K562 (cell line): ENCODE data around the gene ITGAE. TPM values are rescaled to one million over a fixed set of nuclear protein-coding genes. Genes with fewer than 3 reads are reported as not detected.

Source experiments
- ARID3A ChIP-seq: IDR thresholded peaks from 2 replicates; pipeline ENCODE4 v1.6.1; 2012; ENCODE audit warnings: low read depth, low read length, improper control_type of control experiment, borderline replicate concordance
- ATF3 ChIP-seq, 2 experiments: fragments of 450-650 bp in 1 of 2; sonication (generic) in 1 of 2; formaldehyde crosslinking in 1 of 2; IDR thresholded peaks in 1 of 2; conservative IDR thresholded peaks in 1 of 2; 2 replicates each; pipeline versions ENCODE4 v1.6.1 to v1.8.1; 2016 to 2023; ENCODE audit warnings: mild to moderate bottlenecking in 2 of 2, moderate library complexity in 2 of 2, inconsistent platforms in 1 of 2, missing genetic modification reagents in 1 of 2
- ATF7 ChIP-seq: fragments of 450-650 bp; IDR thresholded peaks from 2 replicates; pipeline ENCODE4 v1.7.1; 2014; ENCODE audit warnings: mild to moderate bottlenecking, moderate library complexity
- CREB5 ChIP-seq: fragments of 250-450 bp; sonication (Bioruptor Pico); IDR thresholded peaks from 2 replicates; pipeline ENCODE4 v1.5.0; 2020; ENCODE audit warnings: mild to moderate bottlenecking
- CTCF ChIP-seq, 3 experiments: IDR thresholded peaks in 2 of 3; conservative IDR thresholded peaks in 1 of 3; 2 replicates each; pipeline ENCODE4 v1.5.1; 2011 to 2012; ENCODE audit warnings: low read length in 3 of 3, mild to moderate bottlenecking in 3 of 3, control low read depth in 2 of 3, improper control_type of control experiment in 1 of 3, inconsistent platforms in 1 of 3, low read depth in 1 of 3, mixed read lengths in 1 of 3, moderate library complexity in 1 of 3; ENCODE audit not compliant: insufficient read depth in 2 of 3
- ETV5 ChIP-seq: sonication (generic); formaldehyde crosslinking; IDR thresholded peaks from 2 replicates; pipeline ENCODE4 v1.4.0; 2020; ENCODE audit warnings: low read depth, mild to moderate bottlenecking, missing genetic modification reagents
- GATAD2B ChIP-seq: fragments of 450-650 bp; IDR thresholded peaks from 2 replicates; pipeline ENCODE4 v1.6.1; 2017; ENCODE audit warnings: mild to moderate bottlenecking, borderline replicate concordance
- GMEB1 ChIP-seq: fragments of 250-450 bp; sonication (Bioruptor Pico); IDR thresholded peaks from 2 replicates; pipeline ENCODE4 v1.4.0; 2020; ENCODE audit warnings: mild to moderate bottlenecking
- GTF2E2 ChIP-seq: fragments of 200-800 bp; sonication (Bioruptor generic); IDR thresholded peaks from 2 replicates; pipeline ENCODE4 v1.6.1; 2016; ENCODE audit warnings: missing genetic modification characterization, missing compliant biosample characterization
- HCFC1 ChIP-seq: IDR thresholded peaks from 2 replicates; pipeline ENCODE4 v1.6.1; 2012; ENCODE audit warnings: low read depth, low read length, improper control_type of control experiment
- KAT8 ChIP-seq: fragments of 450-650 bp; IDR thresholded peaks from 2 replicates; pipeline ENCODE4 v1.6.1; 2016; ENCODE audit warnings: low read depth, mild to moderate bottlenecking
- KDM2B ChIP-seq: fragments of 250-450 bp; sonication (Bioruptor Pico); IDR thresholded peaks from 2 replicates; pipeline ENCODE4 v1.8.0; 2021; ENCODE audit warnings: mild to moderate bottlenecking, moderate library complexity
- NELFE ChIP-seq: IDR thresholded peaks from 2 replicates; pipeline ENCODE4 v1.6.1; 2011; ENCODE audit warnings: mild to moderate bottlenecking; ENCODE audit not compliant: insufficient read depth, insufficient read length
- POLR2AphosphoS5 ChIP-seq: IDR thresholded peaks from 2 replicates; pipeline ENCODE4 v1.6.1; 2011; ENCODE audit warnings: mild to moderate bottlenecking, low read depth, low read length, moderate library complexity; ENCODE audit not compliant: control insufficient read depth, insufficient read depth
- POLR2H ChIP-seq: IDR thresholded peaks from 2 replicates; pipeline ENCODE4 v1.6.1; 2016; ENCODE audit warnings: missing genetic modification characterization, low read depth, mild to moderate bottlenecking, control low read depth, missing compliant biosample characterization, moderate library complexity
- WHSC1 ChIP-seq: IDR thresholded peaks from one replicate; pipeline ENCODE4 v1.6.1; 2012; ENCODE audit warnings: low read length, control low read depth, inconsistent platforms
- ZBTB7A ChIP-seq: IDR thresholded peaks from 2 replicates; pipeline ENCODE4 v1.6.1; 2011; ENCODE audit warnings: low read depth, mild to moderate bottlenecking, low read length, moderate library complexity, borderline replicate concordance; ENCODE audit not compliant: control insufficient read depth
- ZNF324 ChIP-seq: fragments of 250-450 bp; sonication (Bioruptor Pico); IDR thresholded peaks from 2 replicates; pipeline ENCODE4 v1.4.0; 2020; ENCODE audit warnings: mild to moderate bottlenecking
- ZNF583 ChIP-seq: fragments of 250-450 bp; sonication (Bioruptor Pico); IDR thresholded peaks from 2 replicates; pipeline ENCODE4 v1.4.0; 2020
- polyA plus RNA-seq, 8 experiments: library from polyadenylated mRNA; depleted of rRNA in 4 of 8; stranded (reverse) in 5 of 8; unstranded in 3 of 8; fragments of >200 nt; fragmentation: Nextera tagmentation in 2 of 8; fragmentation: Illumina TruSeq in 1 of 8; extraction: Ambion mirVana in 2 of 8; extraction: Trizol in 1 of 8; gene quantifications; 2 replicates each; pipeline versions ENCODE4 v1.2.1 to v1.2.3, GENCODE V29; 2011 to 2014; ENCODE audit warnings: inconsistent platforms in 1 of 8, missing spikeins in 1 of 8
- total RNA-seq, 7 experiments: library from RNA; depleted of rRNA in 6 of 7; stranded (reverse); fragments of >200 nt in 6 of 7; fragmentation: Illumina TruSeq in 2 of 7; extraction: Trizol in 2 of 7; gene quantifications; 2 replicates each; pipeline versions ENCODE4 v1.2.1 to v1.2.3, GENCODE V29; 2011 to 2021; ENCODE audit warnings: low replicate concordance in 1 of 7

Gene ITGAE
- total and polyA plus RNA-seq, 9 of the 15 experiments (the other 6 are each of a cell fraction or from before 2014, with no cell fraction given): 14.8 to 160 (median 27.0) TPM

- peak; percentile 69; the same call in 1 of the 2 replicates for TF ChIP-seq GMEB1
- peak; percentile 47; the same call in 1 of the 2 replicates for TF ChIP-seq POLR2H (tag)
- TF ChIP-seq NELFE: no peak
- no peak for TF ChIP-seq ARID3A
- peak; percentile 46; the same call in 1 of the 2 replicates for TF ChIP-seq GTF2E2 (tag)
- no peak for TF ChIP-seq KDM2B (CRISPR knock-in tag)
- TF ChIP-seq GATAD2B: peak; percentile 62; the same call in 1 of the 2 replicates
- TF ChIP-seq ATF3 (IDR thresholded peaks at IDR 0.05): no peak
- TF ChIP-seq ATF3 (CRISPR knock-in tag; conservative IDR thresholded peaks at IDR 0.05): 0 out of 2 replicates have a peak, but pooled peaks have one; percentile 37
- TF ChIP-seq CREB5 (CRISPR knock-in tag): no peak
- no peak for TF ChIP-seq ETV5 (CRISPR knock-in tag)
- TF ChIP-seq ZNF324 (CRISPR knock-in tag): no peak
- peak; percentile 67; the same call in 1 of the 2 replicates for TF ChIP-seq ATF7
- TF ChIP-seq KAT8: no peak
- peak; percentile 64; the same call in 1 of the 2 replicates for TF ChIP-seq ZBTB7A
- peak; percentile 71 for TF ChIP-seq POLR2AphosphoS5
- TF ChIP-seq HCFC1: peak; percentile 79
- TF ChIP-seq CTCF (IDR thresholded peaks at IDR 0.05 in 2 of 3, conservative IDR thresholded peaks at IDR 0.05 in 1 of 3; ENCODE audit: insufficient read depth in 2 of 3, low read depth in 1 of 3, low read length in 3 of 3): peak; percentile 79 to 89 (median 86)
- no peak for TF ChIP-seq WHSC1
- TF ChIP-seq ZNF583 (CRISPR knock-in tag): no peak
Measured at GRCh38 chr17:3845621-3846436, 44.8 kb upstream of the ITGAE start, which contains the start of gene NCBP3 (continued).
